DMS79 treated with DMSO at 0.1 percent for 48 hours (cell line): ENCODE results near the gene SDHD.

ENCODE experiments used
- DNase-seq: peaks from one replicate; lab custom pipeline; 2025; lab: John Stamatoyannopoulos, UW

The SDHD gene

GRCh38 chr11:112103446-112103845 is 16.8 kb downstream of the SDHD start:
- no peak for DNase-seq

DNA sequence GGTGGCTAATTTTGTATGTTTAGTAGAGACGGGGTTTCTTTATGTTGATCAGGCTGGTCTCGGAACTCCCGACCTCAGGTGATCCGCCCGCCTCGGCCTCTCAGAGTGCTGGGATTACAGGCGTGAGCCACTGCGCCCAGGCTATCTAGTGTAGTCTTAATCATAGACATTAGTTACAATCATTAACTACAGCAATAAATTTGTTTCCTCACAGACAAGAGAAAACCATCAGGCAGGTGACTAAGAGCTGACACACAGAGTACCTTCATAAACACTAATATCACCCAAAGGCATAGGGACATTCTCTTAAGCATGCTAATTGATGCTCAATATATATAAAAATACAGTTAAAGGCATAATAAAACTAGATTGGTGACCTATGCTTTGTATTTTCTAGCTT is 19.4 kb downstream of the SDHD start:
- no peak for DNase-seq

- peak; percentile 81 for DNase-seq
These were observed 27.1 kb downstream of the SDHD start for GRCh38 chr11:112113539-112114457.

DNA sequence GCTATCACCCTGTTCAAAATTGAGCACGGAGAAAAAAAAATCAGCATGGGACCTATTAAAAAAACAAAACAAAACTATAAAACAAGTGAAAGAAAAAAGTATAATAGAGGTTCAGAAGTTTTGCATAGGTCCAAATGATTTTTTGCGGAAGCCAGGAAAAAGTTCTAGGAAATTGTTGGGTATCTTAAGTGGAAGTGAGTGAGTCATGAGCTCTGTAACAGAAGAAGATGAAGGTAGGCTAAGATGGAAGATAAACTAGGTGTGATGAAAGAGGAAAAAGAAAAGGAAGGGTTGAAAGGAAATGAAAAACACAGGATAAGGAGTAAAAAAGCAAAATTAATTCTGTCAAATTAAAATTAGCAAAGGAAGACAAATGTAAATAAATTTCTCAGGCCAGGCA is 27.8 kb downstream of the SDHD start:
- DNase-seq: no peak

- DNase-seq: no peak
These were observed 28.7 kb downstream of the SDHD start for GRCh38 chr11:112115386-112115785.

DNA sequence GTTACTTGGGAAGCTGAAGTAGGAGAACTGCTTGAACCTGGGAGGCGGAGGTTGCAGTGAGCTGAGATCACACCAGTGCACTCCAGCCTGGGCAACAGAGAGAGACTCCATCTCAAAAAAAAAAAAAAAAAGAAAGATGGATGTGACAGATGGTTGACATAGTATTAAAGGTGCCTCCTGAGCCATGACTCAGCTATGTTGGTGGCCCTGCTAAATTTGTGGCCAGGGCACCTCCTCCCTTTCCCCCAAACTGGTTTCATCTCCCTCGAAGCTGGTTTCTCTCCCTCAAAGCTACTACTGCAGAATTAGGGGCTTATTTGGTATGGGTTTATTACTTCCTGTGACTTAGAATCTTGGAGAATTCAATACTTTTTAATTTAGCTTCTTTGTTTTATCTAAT is 31.5 kb downstream of the SDHD start:
- DNase-seq: no peak

GRCh38 chr11:112121981-112122615 is 35.4 kb downstream of the SDHD start:
- DNase-seq: no peak

DNA sequence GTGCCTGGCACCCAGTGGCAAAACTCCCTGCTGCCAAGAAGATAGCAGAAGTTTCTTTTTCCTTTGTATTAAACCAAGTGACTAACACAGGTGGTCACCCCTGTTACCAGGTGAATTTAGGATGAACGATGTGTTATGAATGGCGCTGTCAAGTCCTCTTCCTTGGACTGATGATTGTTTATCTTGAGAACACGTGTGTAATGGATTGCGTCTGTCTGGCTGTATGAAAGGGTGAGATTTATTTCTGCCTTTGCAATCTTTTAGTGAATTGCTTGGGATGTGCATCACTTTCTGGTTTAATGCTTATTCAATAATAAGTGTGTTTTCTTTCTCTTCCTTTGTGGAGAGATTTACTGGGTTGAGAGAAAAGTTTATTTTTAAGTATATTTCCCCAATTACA is 36.5 kb downstream of the SDHD start:
- no peak for DNase-seq

- no peak for DNase-seq
These were observed 40.4 kb downstream of the SDHD start for GRCh38 chr11:112127056-112127455.

DNA sequence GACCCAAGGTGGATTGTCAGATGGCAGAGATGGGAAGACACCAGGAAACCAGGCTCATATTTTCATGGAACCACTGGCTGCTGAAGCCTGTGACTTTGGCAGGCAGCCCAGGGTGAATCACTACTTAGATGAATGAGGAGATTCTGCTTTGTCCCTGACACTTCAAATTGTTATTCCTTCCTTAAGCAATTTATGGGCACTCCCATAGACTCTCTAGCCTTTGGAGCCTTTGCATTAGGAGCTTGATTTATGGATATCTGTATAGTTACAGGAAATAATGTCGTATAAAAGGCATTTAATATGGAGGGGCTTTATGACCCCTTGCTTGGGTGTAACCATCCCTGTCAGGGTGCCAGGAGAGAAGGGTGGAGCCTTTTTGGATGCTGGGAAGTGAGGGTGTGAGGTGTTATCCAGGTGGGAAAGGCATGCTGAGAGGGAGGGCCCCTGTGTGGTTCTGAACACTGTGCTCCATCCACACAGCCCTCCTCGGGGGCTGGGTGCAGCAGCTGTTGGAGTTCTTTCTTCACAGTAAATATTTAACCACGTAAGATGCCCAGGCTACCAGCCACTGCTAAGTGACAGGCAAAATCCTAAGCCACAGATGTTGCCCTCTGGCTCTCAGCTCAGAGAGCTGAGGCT is 41.9 kb downstream of the SDHD start:
- peak; percentile 31 for DNase-seq

GRCh38 chr11:112129656-112130055 is 43.0 kb downstream of the SDHD start:
- DNase-seq: no peak

GRCh38 chr11:112132737-112133136 is 46.1 kb downstream of the SDHD start:
- DNase-seq: no peak

DNA sequence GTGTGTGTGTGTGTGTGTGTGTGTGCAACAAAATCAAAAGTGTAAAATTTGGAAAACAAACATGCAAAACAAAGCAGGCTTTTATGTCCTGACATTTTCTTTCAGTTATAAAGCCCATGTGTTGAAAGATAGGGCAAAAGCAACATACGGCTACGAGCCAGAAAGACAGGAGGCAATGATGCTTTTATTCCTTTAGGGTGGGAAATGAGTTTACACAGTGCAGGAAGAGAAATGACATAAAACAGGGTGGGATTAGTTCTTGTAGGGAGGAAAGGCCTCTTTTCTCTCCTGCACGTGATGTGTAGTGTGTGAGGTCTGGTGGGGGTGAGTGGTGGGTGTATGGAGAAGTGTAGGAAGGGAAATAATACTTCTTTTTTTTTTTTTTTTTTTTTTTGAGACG is 47.8 kb downstream of the SDHD start:
- DNase-seq: no peak

- DNase-seq: no peak
These were observed 56.9 kb downstream of the SDHD start for GRCh38 chr11:112143597-112143996.
